ENCODE data around the gene SLAMF8. TPM values are rescaled to one million over a fixed set of nuclear protein-coding genes. Genes with fewer than 3 reads are reported as not detected.

SLAMF8 gene
- total RNA-seq, 1 donor from 2014 or later = not detected

- no peaks in the 10 kb centered on the region for H3K36me3 Mint-ChIP-seq (ENCODE audit: low read depth)
- H3K27me3 Mint-ChIP-seq (ENCODE audit: low read depth) = peaks cover 19% of the 10 kb centered on the region
- no peaks in the 10 kb centered on the region for H3K4me1 Mint-ChIP-seq
- no peak overlapping the region for H3K27ac Mint-ChIP-seq (ENCODE audit: unreplicated experiment)
- TF ChIP-seq, protein P1, sequence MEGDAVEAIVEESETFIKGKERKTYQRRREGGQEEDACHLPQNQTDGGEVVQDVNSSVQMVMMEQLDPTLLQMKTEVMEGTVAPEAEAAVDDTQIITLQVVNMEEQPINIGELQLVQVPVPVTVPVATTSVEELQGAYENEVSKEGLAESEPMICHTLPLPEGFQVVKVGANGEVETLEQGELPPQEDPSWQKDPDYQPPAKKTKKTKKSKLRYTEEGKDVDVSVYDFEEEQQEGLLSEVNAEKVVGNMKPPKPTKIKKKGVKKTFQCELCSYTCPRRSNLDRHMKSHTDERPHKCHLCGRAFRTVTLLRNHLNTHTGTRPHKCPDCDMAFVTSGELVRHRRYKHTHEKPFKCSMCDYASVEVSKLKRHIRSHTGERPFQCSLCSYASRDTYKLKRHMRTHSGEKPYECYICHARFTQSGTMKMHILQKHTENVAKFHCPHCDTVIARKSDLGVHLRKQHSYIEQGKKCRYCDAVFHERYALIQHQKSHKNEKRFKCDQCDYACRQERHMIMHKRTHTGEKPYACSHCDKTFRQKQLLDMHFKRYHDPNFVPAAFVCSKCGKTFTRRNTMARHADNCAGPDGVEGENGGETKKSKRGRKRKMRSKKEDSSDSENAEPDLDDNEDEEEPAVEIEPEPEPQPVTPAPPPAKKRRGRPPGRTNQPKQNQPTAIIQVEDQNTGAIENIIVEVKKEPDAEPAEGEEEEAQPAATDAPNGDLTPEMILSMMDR (conservative IDR thresholded peaks at IDR 0.05) = no peak
- no peak for DNase-seq (ENCODE audit: low read depth, low spot score)
- H3K9me3 Mint-ChIP-seq = no peaks in the 10 kb centered on the region
- H3K4me3 Mint-ChIP-seq = no peak overlapping the region
Measured at GRCh38 chr1:159884296-159884695, 57.6 kb downstream of the SLAMF8 start.

Other genes with a start within 250 kb of the SLAMF8 start
- gene APCS, start 239.0 kb upstream of the SLAMF8 start, total RNA-seq = not detected in 2 replicates
- not detected in 2 replicates for gene CRP, start 112.3 kb upstream of the SLAMF8 start, total RNA-seq
- gene DUSP23, start 45.9 kb upstream of the SLAMF8 start, total RNA-seq = 13.5 TPM in 2 replicates
- not detected in 2 replicates for gene FCRL6, start 24.5 kb upstream of the SLAMF8 start, total RNA-seq
- gene VSIG8, start 35.8 kb downstream of the SLAMF8 start, total RNA-seq = not detected in 2 replicates
- gene CFAP45, start 73.3 kb downstream of the SLAMF8 start, total RNA-seq = not detected in 2 replicates
- 20.1 and 20.9 TPM in 2 replicates for gene TAGLN2, start 98.6 kb downstream of the SLAMF8 start, total RNA-seq
- gene IGSF9, start 118.7 kb downstream of the SLAMF8 start, total RNA-seq = 23.9 and 24.5 TPM in 2 replicates
- gene SLAMF9, start 127.4 kb downstream of the SLAMF8 start, total RNA-seq = not detected in 2 replicates
- 9.7 and 9.9 TPM in 2 replicates for gene PIGM, start 205.1 kb downstream of the SLAMF8 start, total RNA-seq
- 0.47 and 0.73 TPM in 2 replicates for gene KCNJ10, start 243.3 kb downstream of the SLAMF8 start, total RNA-seq

All from neural crest cell (in vitro differentiated cells).